GM12875 (cell line): Measurements from ENCODE around the gene CD8B.
"Not testable (repeated sequence)": the region's sequence is repeated elsewhere in the genome, so short reads cannot be mapped to it uniquely, and the experiment has no call there.

ENCODE experiments used
- H3K4me3 ChIP-seq: one replicate; pipeline ENCODE4 v1.5.1; 2011; ENCODE audit warnings: low read depth, low read length, control low read depth
- TF ChIP-seq, protein P1 (sequence below): IDR thresholded peaks from 2 replicates; pipeline ENCODE4 v1.5.1; 2011; ENCODE audit warnings: low read depth, mild to moderate bottlenecking, control low read depth, inconsistent platforms, low read length, moderate library complexity, borderline replicate concordance; ENCODE audit not compliant: insufficient read depth

Gene CD8B

DNA sequence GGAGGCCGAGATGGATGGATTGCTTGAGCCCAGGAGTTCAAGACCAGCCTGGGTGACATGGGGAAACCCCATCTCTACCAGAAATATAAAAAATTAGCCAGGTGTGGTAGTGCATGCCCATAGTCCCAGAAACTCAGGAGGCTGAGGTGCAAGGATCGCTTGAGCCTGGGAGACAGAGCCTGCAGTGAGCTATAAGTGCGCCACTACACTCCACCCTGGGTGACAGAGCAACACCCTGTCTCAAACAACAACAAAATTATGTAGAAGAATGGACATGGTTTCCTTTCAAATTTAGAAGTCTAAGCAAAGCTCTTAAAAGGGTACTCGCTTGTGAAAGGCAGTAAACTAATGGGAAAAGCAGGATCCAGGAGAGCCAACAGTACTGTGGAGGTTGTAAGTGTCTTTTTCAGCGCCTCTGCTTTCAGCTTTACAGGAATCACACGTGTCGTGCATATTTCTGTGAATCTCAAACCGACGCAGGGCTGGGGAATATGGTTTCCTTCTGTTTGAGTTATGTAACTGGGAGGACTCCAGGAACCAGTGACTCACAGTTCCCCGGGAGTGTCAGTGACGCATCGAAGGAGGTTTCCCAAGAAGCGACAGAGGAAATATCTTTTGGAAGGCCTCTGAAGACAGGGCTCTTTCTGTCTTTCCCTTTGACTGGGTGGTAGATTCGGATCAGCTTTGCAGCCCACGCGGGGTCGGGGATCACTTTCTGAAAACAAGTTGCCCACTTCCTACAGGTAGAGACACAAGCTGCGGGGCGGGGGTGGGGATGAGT, 24.6 kb downstream of the CD8B start:
- not testable (repeated sequence) for H3K4me3 ChIP-seq

DNA sequence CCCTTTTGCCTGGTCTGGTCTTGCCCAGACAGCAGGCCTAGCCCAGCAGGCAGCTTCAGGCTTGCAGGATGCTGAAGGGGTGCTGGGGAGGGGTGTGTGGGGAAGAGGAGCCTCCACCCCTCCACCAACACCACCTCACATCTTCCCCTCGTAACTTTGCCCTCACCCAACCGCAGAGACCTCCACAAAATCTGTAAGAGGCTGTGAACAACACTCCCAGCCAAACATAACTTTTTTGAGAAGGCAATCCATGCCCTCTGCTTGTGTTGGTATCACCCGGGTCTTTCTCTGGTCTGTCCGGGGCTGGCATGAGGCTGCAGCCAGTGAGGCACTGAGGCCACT, 26.2 kb downstream of the CD8B start:
- not testable (repeated sequence) for H3K4me3 ChIP-seq

DNA sequence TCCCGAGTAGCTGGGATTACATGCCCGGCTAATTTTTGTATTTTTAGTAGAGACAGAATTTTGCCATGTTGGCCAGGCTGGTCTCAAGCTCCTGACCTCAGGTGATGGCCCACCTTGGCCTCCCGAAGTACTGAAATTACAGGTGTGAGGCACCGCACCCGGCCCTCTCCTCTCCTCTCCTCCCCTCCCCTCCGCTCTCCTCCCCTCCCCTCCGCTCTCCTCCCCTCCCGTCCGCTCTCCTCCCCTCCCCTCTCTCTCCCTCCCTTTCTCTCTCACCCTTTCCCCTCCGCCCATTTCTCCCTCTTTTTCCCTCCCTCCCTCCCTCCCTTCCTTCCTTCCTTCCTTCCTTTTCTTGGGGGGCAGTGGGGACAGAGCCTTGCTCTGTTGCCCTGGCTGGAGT, 28.4 kb downstream of the CD8B start:
- TF ChIP-seq, protein P1, sequence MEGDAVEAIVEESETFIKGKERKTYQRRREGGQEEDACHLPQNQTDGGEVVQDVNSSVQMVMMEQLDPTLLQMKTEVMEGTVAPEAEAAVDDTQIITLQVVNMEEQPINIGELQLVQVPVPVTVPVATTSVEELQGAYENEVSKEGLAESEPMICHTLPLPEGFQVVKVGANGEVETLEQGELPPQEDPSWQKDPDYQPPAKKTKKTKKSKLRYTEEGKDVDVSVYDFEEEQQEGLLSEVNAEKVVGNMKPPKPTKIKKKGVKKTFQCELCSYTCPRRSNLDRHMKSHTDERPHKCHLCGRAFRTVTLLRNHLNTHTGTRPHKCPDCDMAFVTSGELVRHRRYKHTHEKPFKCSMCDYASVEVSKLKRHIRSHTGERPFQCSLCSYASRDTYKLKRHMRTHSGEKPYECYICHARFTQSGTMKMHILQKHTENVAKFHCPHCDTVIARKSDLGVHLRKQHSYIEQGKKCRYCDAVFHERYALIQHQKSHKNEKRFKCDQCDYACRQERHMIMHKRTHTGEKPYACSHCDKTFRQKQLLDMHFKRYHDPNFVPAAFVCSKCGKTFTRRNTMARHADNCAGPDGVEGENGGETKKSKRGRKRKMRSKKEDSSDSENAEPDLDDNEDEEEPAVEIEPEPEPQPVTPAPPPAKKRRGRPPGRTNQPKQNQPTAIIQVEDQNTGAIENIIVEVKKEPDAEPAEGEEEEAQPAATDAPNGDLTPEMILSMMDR, result no peak
- no peak overlapping the region for H3K4me3 ChIP-seq

GRCh38 chr2:86832334-86833096, 29.2 kb downstream of the CD8B start:
- TF ChIP-seq, protein P1, result no peak
- H3K4me3 ChIP-seq, result no peak overlapping the region

DNA sequence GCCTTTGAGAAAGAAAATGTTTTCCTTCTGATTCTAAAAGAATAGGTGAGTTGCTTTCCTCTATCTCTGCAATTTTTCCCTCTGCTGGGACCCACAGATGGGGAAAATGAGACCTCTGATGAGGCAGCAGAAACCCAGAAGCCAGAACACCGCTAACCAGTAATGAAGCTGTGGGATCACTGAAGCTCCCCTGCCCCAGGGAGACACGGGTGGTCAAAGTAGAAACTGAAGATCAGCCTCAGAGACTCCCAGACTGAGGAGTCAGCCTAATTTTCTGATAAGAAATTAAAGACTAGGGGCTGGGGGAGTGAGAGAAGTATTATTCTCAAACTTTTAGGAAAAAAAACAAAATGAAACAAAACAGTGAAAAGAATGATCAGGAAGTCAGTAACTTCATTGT, 30.1 kb downstream of the CD8B start:
- TF ChIP-seq, protein P1, result no peak

DNA sequence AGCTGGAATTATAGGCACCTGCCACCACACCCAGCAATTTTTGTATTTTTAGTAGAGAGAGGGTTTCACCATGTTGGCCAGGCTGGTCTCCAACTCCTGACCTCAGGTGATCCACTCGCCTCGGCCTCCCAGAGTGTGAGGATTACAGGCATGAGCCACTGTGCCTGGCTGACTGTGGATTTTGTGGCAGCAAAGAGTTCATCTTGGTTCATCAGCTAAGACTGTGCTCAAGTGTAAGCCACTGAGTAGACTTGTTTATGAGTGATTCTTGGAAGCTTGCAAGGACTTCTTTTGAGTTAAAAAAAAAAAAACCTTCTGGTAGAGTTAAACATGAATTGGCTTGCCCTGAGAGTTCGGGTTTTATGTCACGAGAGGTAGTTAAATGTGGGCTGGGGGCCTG, 34.7 kb downstream of the CD8B start:
- no peak overlapping the region for H3K4me3 ChIP-seq
- TF ChIP-seq, protein P1, result no peak

More for the DNA sequence above, 30.1 kb downstream of the CD8B start:
- no peak overlapping the region for H3K4me3 ChIP-seq

GRCh38 chr2:86825693-86826381, 35.8 kb downstream of the CD8B start:
- no peak overlapping the region for H3K4me3 ChIP-seq
- TF ChIP-seq, protein P1, result no peak
